GM12878 (cell line): Measurements from ENCODE around the gene HPD. TPM values are rescaled to one million over a fixed set of nuclear protein-coding genes. Genes with fewer than 3 reads are reported as not detected.
A peak's percentile ranks its signal among the peaks of the same experiment; 100 is the strongest.

Experiments used
- BACH1 ChIP-seq: fragments of 450-650 bp; IDR thresholded peaks from 2 replicates; pipeline ENCODE4 v1.6.1; 2017; ENCODE audit warnings: mild to moderate bottlenecking, borderline replicate concordance
- BMI1 ChIP-seq: fragments of 450-650 bp; IDR thresholded peaks from 2 replicates; pipeline ENCODE4 v1.6.1; 2016; ENCODE audit warnings: mild to moderate bottlenecking, moderate library complexity, borderline replicate concordance
- HDAC2 ChIP-seq: fragments of 200-600 bp; sonication (generic); IDR thresholded peaks from 2 replicates; pipeline ENCODE4 v1.6.1; 2017
- JUNB ChIP-seq: IDR thresholded peaks from 2 replicates; pipeline ENCODE4 v1.6.1; 2016; ENCODE audit warnings: antibody characterized with exemption, mild to moderate bottlenecking
- NR2F1 ChIP-seq: fragments of 450-650 bp; conservative IDR thresholded peaks from 2 replicates; pipeline ENCODE4 v1.6.1; 2017; ENCODE audit warnings: mild to moderate bottlenecking
- POU2F2 ChIP-seq: IDR thresholded peaks from 3 replicates; pipeline ENCODE4 v1.6.1; 2011; ENCODE audit warnings: low read depth, mild to moderate bottlenecking, low read length, borderline replicate concordance
- RFX5 ChIP-seq: IDR thresholded peaks from 2 replicates; pipeline ENCODE4 v1.6.1; 2011; ENCODE audit warnings: low read depth, low read length, improper control_type of control experiment
- TAF1 ChIP-seq: IDR thresholded peaks from 2 replicates; pipeline ENCODE4 v1.6.1; 2011; ENCODE audit warnings: mild to moderate bottlenecking, low read depth, low read length, borderline replicate concordance
- TBL1XR1 ChIP-seq: IDR thresholded peaks from 2 replicates; pipeline ENCODE4 v1.6.1; 2012; ENCODE audit warnings: low read depth, low read length, improper control_type of control experiment
- TCF3 ChIP-seq: IDR thresholded peaks from 2 replicates; pipeline ENCODE4 v1.6.1; 2012; ENCODE audit warnings: low read depth, mild to moderate bottlenecking, low read length, borderline replicate concordance; ENCODE audit not compliant: insufficient read depth
- ZBED1 ChIP-seq: IDR thresholded peaks from 2 replicates; pipeline ENCODE4 v1.6.1; 2016; ENCODE audit warnings: borderline replicate concordance
- ZNF207 ChIP-seq: fragments of 450-650 bp; IDR thresholded peaks from 2 replicates; pipeline ENCODE4 v1.6.1; 2014; ENCODE audit warnings: antibody characterized with exemption, mild to moderate bottlenecking, borderline replicate concordance
- ZNF217 ChIP-seq: fragments of 450-650 bp; IDR thresholded peaks from 2 replicates; pipeline ENCODE4 v1.6.1; 2017; ENCODE audit warnings: antibody characterized with exemption, mild to moderate bottlenecking
- ZNF24 ChIP-seq: fragments of 450-650 bp; IDR thresholded peaks from 2 replicates; pipeline ENCODE4 v1.6.1; 2017; ENCODE audit warnings: antibody characterized with exemption, mild to moderate bottlenecking
- ZSCAN29 ChIP-seq: fragments of 450-650 bp; IDR thresholded peaks from 2 replicates; pipeline ENCODE4 v1.6.1; 2017; ENCODE audit warnings: mild to moderate bottlenecking, moderate library complexity
- polyA plus RNA-seq, 11 experiments: library from polyadenylated mRNA; depleted of rRNA in 4 of 11; unstranded in 6 of 11; stranded (reverse) in 5 of 11; fragments of >200 nt; fragmentation: Nextera tagmentation in 4 of 11; fragmentation: Illumina TruSeq in 1 of 11; extraction: Ambion mirVana in 4 of 11; extraction: Trizol in 1 of 11; gene quantifications; 1 replicate in 1 of 11; 2 replicates in 10 of 11; pipeline versions ENCODE4 v1.2.1 to v1.2.3, GENCODE V29; 2011 to 2016; ENCODE audit warnings: inconsistent platforms in 2 of 11, missing spikeins in 2 of 11, low read depth in 1 of 11
- total RNA-seq, 4 experiments: library from RNA; depleted of rRNA in 3 of 4; stranded (reverse); fragments of >200 nt in 3 of 4; fragmentation: Illumina TruSeq in 1 of 4; extraction: Trizol in 1 of 4; gene quantifications; 2 replicates each; pipeline versions ENCODE4 v1.2.1 to v1.2.3, GENCODE V29; 2013 to 2021
- TF ChIP-seq, protein P1 (sequence below): fragments of 450-650 bp; IDR thresholded peaks from 2 replicates; pipeline ENCODE4 v1.6.1; 2017; ENCODE audit warnings: mild to moderate bottlenecking, moderate library complexity
- TF ChIP-seq, protein P2 (sequence below): IDR thresholded peaks from 2 replicates; pipeline ENCODE4 v1.6.1; 2012; ENCODE audit warnings: mild to moderate bottlenecking, low read depth, low read length
- TF ChIP-seq, protein P3 (sequence below): fragments of 450-650 bp; IDR thresholded peaks from 2 replicates; pipeline ENCODE4 v1.6.1; 2016; ENCODE audit warnings: mild to moderate bottlenecking, moderate library complexity, borderline replicate concordance

The HPD gene
- total and polyA plus RNA-seq, 10 of the 15 experiments (the other 5 are each of a cell fraction or from before 2014, with no cell fraction given) = 0.04 to 0.69 (median 0.28) TPM; not detected in 7

DNA sequence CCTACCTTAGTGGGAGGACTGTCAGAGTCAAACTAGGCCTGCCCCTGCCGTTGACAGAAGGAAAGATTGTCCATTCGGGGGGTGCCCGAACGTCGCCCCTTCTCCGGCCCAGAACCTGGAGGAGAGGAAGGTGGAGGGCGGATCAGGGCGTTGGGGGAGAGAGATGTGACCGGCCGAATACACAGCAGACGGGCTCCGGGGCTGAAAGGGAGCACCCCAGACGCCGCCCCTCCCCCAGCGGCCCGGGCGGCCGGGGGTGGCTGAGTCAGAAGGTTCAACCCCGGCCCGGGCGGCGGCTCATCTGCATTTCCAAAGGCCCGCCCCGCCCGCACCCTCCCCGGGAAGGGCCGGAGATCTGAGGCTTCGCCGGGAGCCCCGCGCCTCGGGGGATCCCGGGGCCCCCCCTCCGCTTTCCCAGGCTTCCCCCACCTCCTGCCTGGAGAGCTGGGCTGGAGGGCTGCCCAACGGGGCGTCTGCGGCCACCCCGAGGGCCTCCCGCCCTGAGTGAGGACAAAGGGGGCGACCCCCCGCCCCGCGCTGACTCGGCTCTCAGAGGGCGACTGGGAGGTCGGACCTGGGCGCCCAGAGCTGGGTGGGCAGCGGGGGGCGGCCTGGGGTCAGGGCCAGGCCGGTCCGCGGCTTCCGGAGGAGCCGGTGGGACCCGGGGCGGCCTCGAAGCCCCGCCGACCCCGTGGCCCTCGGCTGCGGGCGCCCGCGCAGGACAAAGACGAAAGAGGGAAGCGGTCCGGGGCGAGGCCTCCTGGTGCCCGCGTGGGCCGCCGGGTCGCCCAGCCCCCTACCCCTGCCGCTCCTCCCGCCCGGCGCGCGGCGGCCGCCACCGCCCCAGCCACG lies 58.6 kb downstream of the HPD start (continued):
- TF ChIP-seq, protein P1, sequence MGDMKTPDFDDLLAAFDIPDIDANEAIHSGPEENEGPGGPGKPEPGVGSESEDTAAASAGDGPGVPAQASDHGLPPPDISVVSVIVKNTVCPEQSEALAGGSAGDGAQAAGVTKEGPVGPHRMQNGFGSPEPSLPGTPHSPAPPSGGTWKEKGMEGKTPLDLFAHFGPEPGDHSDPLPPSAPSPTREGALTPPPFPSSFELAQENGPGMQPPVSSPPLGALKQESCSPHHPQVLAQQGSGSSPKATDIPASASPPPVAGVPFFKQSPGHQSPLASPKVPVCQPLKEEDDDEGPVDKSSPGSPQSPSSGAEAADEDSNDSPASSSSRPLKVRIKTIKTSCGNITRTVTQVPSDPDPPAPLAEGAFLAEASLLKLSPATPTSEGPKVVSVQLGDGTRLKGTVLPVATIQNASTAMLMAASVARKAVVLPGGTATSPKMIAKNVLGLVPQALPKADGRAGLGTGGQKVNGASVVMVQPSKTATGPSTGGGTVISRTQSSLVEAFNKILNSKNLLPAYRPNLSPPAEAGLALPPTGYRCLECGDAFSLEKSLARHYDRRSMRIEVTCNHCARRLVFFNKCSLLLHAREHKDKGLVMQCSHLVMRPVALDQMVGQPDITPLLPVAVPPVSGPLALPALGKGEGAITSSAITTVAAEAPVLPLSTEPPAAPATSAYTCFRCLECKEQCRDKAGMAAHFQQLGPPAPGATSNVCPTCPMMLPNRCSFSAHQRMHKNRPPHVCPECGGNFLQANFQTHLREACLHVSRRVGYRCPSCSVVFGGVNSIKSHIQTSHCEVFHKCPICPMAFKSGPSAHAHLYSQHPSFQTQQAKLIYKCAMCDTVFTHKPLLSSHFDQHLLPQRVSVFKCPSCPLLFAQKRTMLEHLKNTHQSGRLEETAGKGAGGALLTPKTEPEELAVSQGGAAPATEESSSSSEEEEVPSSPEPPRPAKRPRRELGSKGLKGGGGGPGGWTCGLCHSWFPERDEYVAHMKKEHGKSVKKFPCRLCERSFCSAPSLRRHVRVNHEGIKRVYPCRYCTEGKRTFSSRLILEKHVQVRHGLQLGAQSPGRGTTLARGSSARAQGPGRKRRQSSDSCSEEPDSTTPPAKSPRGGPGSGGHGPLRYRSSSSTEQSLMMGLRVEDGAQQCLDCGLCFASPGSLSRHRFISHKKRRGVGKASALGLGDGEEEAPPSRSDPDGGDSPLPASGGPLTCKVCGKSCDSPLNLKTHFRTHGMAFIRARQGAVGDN = no peak; the same call in 1 of the 2 replicates
- peak; percentile 31; the same call in 1 of the 2 replicates for TF ChIP-seq JUNB
- no peak for TF ChIP-seq TCF3
- peak; percentile 51 for TF ChIP-seq POU2F2
- TF ChIP-seq BMI1 = no peak
- peak; percentile 24; the same call in 1 of the 2 replicates for TF ChIP-seq ZNF207
- peak; percentile 73; the same call in 1 of the 2 replicates for TF ChIP-seq BACH1
- TF ChIP-seq, protein P2, sequence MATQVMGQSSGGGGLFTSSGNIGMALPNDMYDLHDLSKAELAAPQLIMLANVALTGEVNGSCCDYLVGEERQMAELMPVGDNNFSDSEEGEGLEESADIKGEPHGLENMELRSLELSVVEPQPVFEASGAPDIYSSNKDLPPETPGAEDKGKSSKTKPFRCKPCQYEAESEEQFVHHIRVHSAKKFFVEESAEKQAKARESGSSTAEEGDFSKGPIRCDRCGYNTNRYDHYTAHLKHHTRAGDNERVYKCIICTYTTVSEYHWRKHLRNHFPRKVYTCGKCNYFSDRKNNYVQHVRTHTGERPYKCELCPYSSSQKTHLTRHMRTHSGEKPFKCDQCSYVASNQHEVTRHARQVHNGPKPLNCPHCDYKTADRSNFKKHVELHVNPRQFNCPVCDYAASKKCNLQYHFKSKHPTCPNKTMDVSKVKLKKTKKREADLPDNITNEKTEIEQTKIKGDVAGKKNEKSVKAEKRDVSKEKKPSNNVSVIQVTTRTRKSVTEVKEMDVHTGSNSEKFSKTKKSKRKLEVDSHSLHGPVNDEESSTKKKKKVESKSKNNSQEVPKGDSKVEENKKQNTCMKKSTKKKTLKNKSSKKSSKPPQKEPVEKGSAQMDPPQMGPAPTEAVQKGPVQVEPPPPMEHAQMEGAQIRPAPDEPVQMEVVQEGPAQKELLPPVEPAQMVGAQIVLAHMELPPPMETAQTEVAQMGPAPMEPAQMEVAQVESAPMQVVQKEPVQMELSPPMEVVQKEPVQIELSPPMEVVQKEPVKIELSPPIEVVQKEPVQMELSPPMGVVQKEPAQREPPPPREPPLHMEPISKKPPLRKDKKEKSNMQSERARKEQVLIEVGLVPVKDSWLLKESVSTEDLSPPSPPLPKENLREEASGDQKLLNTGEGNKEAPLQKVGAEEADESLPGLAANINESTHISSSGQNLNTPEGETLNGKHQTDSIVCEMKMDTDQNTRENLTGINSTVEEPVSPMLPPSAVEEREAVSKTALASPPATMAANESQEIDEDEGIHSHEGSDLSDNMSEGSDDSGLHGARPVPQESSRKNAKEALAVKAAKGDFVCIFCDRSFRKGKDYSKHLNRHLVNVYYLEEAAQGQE = no peak
- TF ChIP-seq ZNF217 = 0 out of 2 replicates have a peak, but pooled peaks have one; percentile 22
- TF ChIP-seq TBL1XR1 = no peak
- TF ChIP-seq NR2F1 = peak; percentile 88
- TF ChIP-seq, protein P3, sequence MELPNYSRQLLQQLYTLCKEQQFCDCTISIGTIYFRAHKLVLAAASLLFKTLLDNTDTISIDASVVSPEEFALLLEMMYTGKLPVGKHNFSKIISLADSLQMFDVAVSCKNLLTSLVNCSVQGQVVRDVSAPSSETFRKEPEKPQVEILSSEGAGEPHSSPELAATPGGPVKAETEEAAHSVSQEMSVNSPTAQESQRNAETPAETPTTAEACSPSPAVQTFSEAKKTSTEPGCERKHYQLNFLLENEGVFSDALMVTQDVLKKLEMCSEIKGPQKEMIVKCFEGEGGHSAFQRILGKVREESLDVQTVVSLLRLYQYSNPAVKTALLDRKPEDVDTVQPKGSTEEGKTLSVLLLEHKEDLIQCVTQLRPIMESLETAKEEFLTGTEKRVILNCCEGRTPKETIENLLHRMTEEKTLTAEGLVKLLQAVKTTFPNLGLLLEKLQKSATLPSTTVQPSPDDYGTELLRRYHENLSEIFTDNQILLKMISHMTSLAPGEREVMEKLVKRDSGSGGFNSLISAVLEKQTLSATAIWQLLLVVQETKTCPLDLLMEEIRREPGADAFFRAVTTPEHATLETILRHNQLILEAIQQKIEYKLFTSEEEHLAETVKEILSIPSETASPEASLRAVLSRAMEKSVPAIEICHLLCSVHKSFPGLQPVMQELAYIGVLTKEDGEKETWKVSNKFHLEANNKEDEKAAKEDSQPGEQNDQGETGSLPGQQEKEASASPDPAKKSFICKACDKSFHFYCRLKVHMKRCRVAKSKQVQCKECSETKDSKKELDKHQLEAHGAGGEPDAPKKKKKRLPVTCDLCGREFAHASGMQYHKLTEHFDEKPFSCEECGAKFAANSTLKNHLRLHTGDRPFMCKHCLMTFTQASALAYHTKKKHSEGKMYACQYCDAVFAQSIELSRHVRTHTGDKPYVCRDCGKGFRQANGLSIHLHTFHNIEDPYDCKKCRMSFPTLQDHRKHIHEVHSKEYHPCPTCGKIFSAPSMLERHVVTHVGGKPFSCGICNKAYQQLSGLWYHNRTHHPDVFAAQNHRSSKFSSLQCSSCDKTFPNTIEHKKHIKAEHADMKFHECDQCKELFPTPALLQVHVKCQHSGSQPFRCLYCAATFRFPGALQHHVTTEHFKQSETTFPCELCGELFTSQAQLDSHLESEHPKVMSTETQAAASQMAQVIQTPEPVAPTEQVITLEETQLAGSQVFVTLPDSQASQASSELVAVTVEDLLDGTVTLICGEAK = no peak
- peak; percentile 10; the same call in 1 of the 2 replicates for TF ChIP-seq ZNF24
- TF ChIP-seq RFX5 = no peak
- no peak for TF ChIP-seq ZSCAN29
- TF ChIP-seq TAF1 = peak; percentile 38; the same call in 1 of the 2 replicates
- no peak for TF ChIP-seq HDAC2
- 0 out of 2 replicates have a peak, but pooled peaks have one; percentile 33 for TF ChIP-seq ZBED1
